Measurements from ENCODE around the gene MAPRE2.

Gene MAPRE2

DNA sequence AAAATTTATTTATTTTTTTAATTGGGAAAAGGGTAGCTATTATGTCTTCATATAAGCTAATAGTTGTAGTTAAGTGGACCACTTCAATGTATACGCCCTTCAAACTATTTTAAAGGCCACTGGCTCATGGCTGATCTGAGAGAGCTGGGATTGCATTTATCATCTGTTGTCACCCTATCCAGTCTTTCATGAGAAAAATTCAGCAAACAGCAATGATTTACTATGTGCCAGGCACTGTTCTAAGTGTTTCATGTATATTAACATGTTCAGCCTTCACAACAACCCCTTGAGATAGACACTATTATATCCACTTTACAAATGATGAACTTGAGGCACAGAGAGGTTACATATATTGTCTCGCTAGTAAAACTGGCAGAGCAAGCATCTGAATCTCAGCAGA lies 133.5 kb downstream of the MAPRE2 start:
- Histone ChIP-seq H3K9me3 (no peaks in the 10 kb centered on the region), H3K27me3 (no peaks in the 10 kb centered on the region), H3K36me3 (no peaks in the 10 kb centered on the region), H3K4me3 (ENCODE audit: low read depth in 1 of 2, low read length in 1 of 2) (no peak overlapping the region), H3K4me1 (ENCODE audit: control insufficient read depth in 1 of 2, insufficient read depth in 1 of 2, low read depth in 1 of 2, low read length in 1 of 2) (no peaks in the 10 kb centered on the region), H3K27ac (no peak overlapping the region)
- TF ChIP-seq, protein P1, sequence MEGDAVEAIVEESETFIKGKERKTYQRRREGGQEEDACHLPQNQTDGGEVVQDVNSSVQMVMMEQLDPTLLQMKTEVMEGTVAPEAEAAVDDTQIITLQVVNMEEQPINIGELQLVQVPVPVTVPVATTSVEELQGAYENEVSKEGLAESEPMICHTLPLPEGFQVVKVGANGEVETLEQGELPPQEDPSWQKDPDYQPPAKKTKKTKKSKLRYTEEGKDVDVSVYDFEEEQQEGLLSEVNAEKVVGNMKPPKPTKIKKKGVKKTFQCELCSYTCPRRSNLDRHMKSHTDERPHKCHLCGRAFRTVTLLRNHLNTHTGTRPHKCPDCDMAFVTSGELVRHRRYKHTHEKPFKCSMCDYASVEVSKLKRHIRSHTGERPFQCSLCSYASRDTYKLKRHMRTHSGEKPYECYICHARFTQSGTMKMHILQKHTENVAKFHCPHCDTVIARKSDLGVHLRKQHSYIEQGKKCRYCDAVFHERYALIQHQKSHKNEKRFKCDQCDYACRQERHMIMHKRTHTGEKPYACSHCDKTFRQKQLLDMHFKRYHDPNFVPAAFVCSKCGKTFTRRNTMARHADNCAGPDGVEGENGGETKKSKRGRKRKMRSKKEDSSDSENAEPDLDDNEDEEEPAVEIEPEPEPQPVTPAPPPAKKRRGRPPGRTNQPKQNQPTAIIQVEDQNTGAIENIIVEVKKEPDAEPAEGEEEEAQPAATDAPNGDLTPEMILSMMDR (IDR thresholded peaks at IDR 0.05) = no peak

DNA sequence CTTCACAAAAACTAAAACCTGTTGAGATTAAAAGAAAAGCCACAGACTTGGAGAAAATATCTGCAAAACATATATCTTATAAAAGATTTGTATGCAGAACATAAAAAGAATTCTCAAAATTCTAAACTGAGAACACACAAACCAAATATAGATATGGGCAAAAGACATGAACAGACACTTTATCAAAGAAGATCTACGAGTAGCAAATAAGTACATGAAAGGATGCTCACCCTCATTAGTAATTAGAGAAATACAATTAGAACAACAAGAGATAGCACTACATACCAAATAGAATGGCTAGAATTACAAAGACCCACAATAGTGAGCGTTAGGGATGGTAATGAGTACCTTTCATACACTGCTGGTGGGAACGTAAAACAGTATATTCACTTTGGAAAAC lies 135.7 kb downstream of the MAPRE2 start:
- H3K36me3 ChIP-seq = no peaks in the 10 kb centered on the region
- H3K27ac ChIP-seq = no peak overlapping the region
- no peak overlapping the region for H3K4me3 ChIP-seq (ENCODE audit: low read depth in 1 of 2, low read length in 1 of 2)
- no peaks in the 10 kb centered on the region for H3K27me3 ChIP-seq
- TF ChIP-seq, protein P1 (IDR thresholded peaks at IDR 0.05) = no peak
- H3K4me1 ChIP-seq (ENCODE audit: control insufficient read depth in 1 of 2, insufficient read depth in 1 of 2, low read depth in 1 of 2, low read length in 1 of 2) = peaks cover 0 to 10% of the 10 kb centered on the region in 2 experiments
- H3K9me3 ChIP-seq = no peaks in the 10 kb centered on the region

DNA sequence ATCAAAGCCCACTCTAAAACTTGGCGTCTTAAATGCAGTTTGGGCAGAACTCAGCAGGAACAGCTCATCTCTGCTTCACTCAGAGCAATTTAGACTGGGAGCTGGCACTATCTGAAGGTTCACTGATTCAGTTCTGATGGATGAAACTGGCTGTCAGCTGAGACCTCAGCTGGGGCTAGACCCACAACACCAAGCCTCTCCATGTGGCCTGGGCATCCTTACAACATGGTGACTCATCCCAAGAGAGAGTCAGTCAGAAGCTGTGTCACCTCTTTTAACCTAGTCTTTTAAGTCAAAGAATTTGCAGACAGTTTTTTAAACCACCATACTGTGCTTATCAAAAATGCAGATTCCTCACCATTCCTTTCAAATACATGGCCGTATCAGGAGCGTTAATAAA lies 137.0 kb downstream of the MAPRE2 start:
- Histone ChIP-seq H3K9me3 (no peaks in the 10 kb centered on the region), H3K27ac (no peak overlapping the region), H3K36me3 (no peaks in the 10 kb centered on the region), H3K4me3 (ENCODE audit: low read depth in 1 of 2, low read length in 1 of 2) (no peak overlapping the region), H3K27me3 (no peaks in the 10 kb centered on the region), H3K4me1 (ENCODE audit: control insufficient read depth in 1 of 2, insufficient read depth in 1 of 2, low read depth in 1 of 2, low read length in 1 of 2) (peaks cover 0 to 10% of the 10 kb centered on the region in 2 experiments)
- TF ChIP-seq, protein P1 (IDR thresholded peaks at IDR 0.05) = no peak

DNA sequence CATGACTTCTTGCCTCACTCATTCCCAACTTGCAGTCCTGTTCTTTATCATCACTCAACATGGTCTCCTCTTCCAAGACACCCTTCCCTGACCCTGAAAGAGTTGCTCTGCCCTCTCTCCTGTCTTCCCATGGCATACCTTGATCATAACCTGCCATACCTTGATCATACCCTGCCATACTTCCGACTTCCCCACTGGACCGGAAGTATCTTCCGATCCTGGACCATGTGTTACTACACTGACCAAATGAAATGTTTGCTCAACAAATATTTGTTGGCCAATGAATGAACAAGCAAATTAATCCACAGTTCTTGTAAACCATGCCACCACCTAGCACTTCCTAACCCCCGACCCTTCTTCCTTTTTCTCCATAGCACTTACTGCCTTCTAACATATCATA lies 138.7 kb downstream of the MAPRE2 start:
- H3K36me3 ChIP-seq = no peaks in the 10 kb centered on the region
- H3K4me3 ChIP-seq (ENCODE audit: low read depth in 1 of 2, low read length in 1 of 2) = no peak overlapping the region
- no peak overlapping the region for H3K27ac ChIP-seq
- H3K4me1 ChIP-seq (ENCODE audit: control insufficient read depth in 1 of 2, insufficient read depth in 1 of 2, low read depth in 1 of 2, low read length in 1 of 2) = peaks cover 0 to 10% of the 10 kb centered on the region in 2 experiments
- TF ChIP-seq, protein P1 (IDR thresholded peaks at IDR 0.05) = no peak
- H3K27me3 ChIP-seq = no peaks in the 10 kb centered on the region
- no peaks in the 10 kb centered on the region for H3K9me3 ChIP-seq

DNA sequence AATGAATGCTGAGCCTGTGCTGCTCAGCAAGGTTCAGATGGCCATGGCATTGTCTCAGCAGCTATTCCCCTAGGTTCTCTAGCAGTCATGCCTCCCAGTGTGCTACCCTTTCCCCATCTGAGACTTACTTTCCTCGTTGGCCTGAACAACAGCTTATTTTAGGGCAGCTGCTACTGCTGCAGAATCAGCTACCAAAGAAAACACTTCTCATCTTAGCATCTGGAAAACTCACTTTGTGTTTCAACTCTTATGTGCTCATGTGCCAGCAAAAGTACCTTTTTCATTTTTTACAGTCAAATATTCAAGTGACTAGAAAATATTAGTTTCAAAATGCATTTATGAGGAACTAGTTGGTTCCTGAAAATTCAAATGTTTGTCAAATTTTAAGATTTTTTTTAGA lies 139.2 kb downstream of the MAPRE2 start:
- H3K4me1 ChIP-seq (ENCODE audit: control insufficient read depth in 1 of 2, insufficient read depth in 1 of 2, low read depth in 1 of 2, low read length in 1 of 2) = peaks cover 0 to 10% of the 10 kb centered on the region in 2 experiments
- no peaks in the 10 kb centered on the region for H3K9me3 ChIP-seq
- no peaks in the 10 kb centered on the region for H3K36me3 ChIP-seq
- H3K4me3 ChIP-seq (ENCODE audit: low read depth in 1 of 2, low read length in 1 of 2) = no peak overlapping the region
- H3K27me3 ChIP-seq = no peaks in the 10 kb centered on the region
- no peak overlapping the region for H3K27ac ChIP-seq
- TF ChIP-seq, protein P1 (IDR thresholded peaks at IDR 0.05) = no peak

DNA sequence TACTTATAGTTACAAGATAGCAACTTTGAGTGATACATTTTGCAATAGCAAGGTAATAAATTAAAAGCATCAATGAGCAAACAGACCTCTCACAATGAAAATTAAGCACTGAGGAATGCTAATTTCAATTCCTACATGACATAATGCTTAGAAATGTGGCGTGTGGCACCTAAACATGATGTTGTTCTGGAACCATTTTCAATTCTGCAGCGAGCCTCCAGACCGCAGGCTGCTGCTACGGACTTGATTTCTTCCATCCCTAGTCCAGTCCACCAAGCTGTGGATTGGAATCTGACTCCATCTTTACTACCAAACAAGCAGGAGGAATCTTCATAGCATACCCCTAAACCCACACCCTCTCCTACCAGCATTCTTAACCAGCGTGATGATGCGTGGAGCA lies 140.9 kb downstream of the MAPRE2 start:
- TF ChIP-seq, protein P1 (IDR thresholded peaks at IDR 0.05) = no peak
- Histone ChIP-seq H3K27me3 (no peaks in the 10 kb centered on the region), H3K9me3 (no peaks in the 10 kb centered on the region), H3K4me3 (ENCODE audit: low read depth in 1 of 2, low read length in 1 of 2) (no peak overlapping the region), H3K36me3 (no peaks in the 10 kb centered on the region), H3K27ac (no peak overlapping the region), H3K4me1 (ENCODE audit: control insufficient read depth in 1 of 2, insufficient read depth in 1 of 2, low read depth in 1 of 2, low read length in 1 of 2) (peaks cover 0 to 10% of the 10 kb centered on the region in 2 experiments)
